ENCODE results near the gene YIPF1.

DNA sequence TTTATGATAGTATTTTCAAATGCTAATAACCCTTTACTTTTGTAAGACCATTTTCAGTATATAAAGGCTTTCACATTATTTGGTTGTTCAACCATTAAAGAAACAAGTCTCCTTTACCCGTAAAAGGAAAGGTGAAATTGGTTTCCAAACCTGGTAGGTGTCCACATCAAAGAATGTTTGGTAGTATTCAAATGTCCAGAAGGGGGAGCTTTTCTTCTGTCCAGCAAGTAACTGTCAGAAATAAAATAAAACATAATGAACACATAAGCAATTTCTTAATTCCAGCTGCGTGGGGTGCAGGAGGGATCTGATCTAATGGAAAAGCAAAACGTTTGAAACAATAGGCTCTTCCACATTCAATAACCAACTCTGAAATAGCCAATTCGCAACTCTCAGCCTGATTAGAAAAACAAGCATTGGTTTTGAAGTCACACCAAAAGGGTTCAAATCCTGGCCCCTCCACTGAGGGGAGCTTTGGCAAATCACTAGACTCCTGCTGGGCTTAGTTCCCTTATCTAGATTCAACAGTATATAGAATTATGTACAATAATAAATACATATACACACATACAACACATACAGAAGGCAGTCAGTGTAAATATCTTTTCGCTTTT is 11.0 kb downstream of the YIPF1 start:
- TF ChIP-seq POLR2A (IDR thresholded peaks at IDR 0.05; ENCODE audit: low read depth, low read length) (no peak), POLR2AphosphoS5 (IDR thresholded peaks at IDR 0.05; ENCODE audit: low read depth, low read length) (no peak), TAF1 (IDR thresholded peaks at IDR 0.05; ENCODE audit: borderline replicate concordance, low read depth, low read length) (no peak)

Measured in GM12892 (cell line).